Anterior cingulate cortex (tissue), 58 donors: Measurements from ENCODE around the gene SLC7A14.

Source experiments
- DNase-seq, 58 donors: peaks; one replicate each; lab custom pipeline; 2025; lab: John Stamatoyannopoulos, UW

The SLC7A14 gene

GRCh38 chr3:170585937-170586310 is at the start of gene SLC7A14:
Gene SLC7A14 (minus strand): TSS chr3:170586075. CDS start chr3:170526936, 59,139 bp downstream.
- DNase-seq: peak in 46 of 58 donors; percentile 13 to 78 (median 45)

GRCh38 chr3:170635385-170635735 is 49.5 kb upstream of the SLC7A14 start:
- no peak for DNase-seq

- peak in 1 of 58 donors; percentile 18 for DNase-seq
Measured at GRCh38 chr3:170634663-170635384, 48.9 kb upstream of the SLC7A14 start.

GRCh38 chr3:170633573-170633972 is 47.7 kb upstream of the SLC7A14 start:
- no peak for DNase-seq

GRCh38 chr3:170632780-170633179 is 46.9 kb upstream of the SLC7A14 start:
- no peak for DNase-seq

- DNase-seq: no peak
Measured at GRCh38 chr3:170631755-170632488, 46.0 kb upstream of the SLC7A14 start.

- DNase-seq: no peak
Measured at GRCh38 chr3:170623524-170623923, 37.6 kb upstream of the SLC7A14 start.

GRCh38 chr3:170622369-170623159 is 36.7 kb upstream of the SLC7A14 start:
- DNase-seq: peak in 29 of 58 donors; percentile 9 to 75 (median 35)

- no peak for DNase-seq
Measured at GRCh38 chr3:170621256-170621655, 35.4 kb upstream of the SLC7A14 start.

- DNase-seq: peak in 22 of 58 donors; percentile 4 to 78 (median 38)
Measured at GRCh38 chr3:170614214-170614966, 28.5 kb upstream of the SLC7A14 start.

GRCh38 chr3:170611751-170612150 is 25.9 kb upstream of the SLC7A14 start:
- no peak for DNase-seq

- peak in 2 of 58 donors; percentile 32 to 35 for DNase-seq
Measured at GRCh38 chr3:170610321-170610884, 24.5 kb upstream of the SLC7A14 start.

GRCh38 chr3:170608475-170608874 is 22.6 kb upstream of the SLC7A14 start:
- no peak for DNase-seq

- no peak for DNase-seq
Measured at GRCh38 chr3:170606675-170607074, 20.8 kb upstream of the SLC7A14 start.

GRCh38 chr3:170605490-170605889 is 19.6 kb upstream of the SLC7A14 start:
- DNase-seq: no peak

- peak in 7 of 58 donors; percentile 9 to 35 (median 30) for DNase-seq
Measured at GRCh38 chr3:170603770-170604510, 18.1 kb upstream of the SLC7A14 start.

- no peak for DNase-seq
Measured at GRCh38 chr3:170602556-170602955, 16.7 kb upstream of the SLC7A14 start.

- DNase-seq: no peak
Measured at GRCh38 chr3:170600005-170600624, 14.2 kb upstream of the SLC7A14 start.

- DNase-seq: no peak
Measured at GRCh38 chr3:170599091-170599490, 13.2 kb upstream of the SLC7A14 start.
